ENCODE results near the gene FAM13A. TPM values are rescaled to one million over a fixed set of nuclear protein-coding genes. Genes with fewer than 3 reads are reported as not detected.

Gene FAM13A
- total RNA-seq, 2 donors from 2014 or later = 10.1 to 24.9 TPM

GRCh38 chr4:88751258-88752075 lies 305.5 kb downstream of the FAM13A start:
- intact Hi-C loops (cut with DNase I) = no loop called here
- ATAC-seq = no peak
- DNase-seq = no peak

DNA sequence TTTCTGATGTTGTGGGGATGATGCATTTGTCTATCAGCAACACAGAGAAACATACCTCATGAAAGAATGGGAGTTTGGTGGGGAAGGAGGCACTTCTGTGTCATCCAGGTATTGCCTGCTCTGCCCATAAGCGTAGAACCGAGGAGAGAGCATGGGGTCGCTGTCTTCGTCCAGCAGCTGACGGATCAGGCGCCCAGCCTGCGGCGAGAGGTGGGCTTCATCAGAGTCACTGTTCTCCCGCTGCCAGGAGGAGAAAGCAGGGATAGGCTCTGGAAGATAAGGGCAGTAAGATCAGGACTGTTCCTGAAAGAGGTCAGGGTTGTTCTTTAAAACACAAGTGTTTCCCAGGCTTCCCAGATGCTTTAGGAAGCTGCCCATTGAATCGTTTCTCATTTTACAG lies 306.6 kb downstream of the FAM13A start:
- intact Hi-C loops (cut with DNase I) = no loop called here
- ATAC-seq = no peak
- no peak for DNase-seq

- ATAC-seq (no peak), DNase-seq (no peak)
- intact Hi-C loops (cut with DNase I) = no loop called here
Measured at GRCh38 chr4:88747351-88747750, 309.6 kb downstream of the FAM13A start.

DNA sequence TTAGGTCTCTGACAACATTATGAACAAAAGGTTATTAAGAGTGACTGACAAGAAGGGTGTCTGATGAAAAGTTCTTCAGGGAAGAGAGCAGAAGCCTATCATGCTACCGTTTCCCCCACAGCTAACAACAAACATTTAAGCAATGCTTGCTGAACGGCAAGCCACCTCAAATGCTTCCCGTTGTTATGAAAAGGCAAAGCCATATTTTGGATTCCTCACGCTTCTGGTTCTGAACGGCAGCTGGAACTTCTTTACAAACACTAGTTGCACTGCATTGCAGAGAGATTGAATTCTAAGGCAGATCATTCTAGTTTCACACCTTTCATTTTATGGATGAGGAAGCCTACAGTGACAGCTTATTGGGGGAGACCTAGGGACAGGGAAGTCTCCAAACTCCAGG lies 310.8 kb downstream of the FAM13A start:
- DNase-seq (no peak), ATAC-seq (peak in 1 of 2 donors; percentile 27)
- intact Hi-C loops (cut with DNase I) = no loop called here

DNA sequence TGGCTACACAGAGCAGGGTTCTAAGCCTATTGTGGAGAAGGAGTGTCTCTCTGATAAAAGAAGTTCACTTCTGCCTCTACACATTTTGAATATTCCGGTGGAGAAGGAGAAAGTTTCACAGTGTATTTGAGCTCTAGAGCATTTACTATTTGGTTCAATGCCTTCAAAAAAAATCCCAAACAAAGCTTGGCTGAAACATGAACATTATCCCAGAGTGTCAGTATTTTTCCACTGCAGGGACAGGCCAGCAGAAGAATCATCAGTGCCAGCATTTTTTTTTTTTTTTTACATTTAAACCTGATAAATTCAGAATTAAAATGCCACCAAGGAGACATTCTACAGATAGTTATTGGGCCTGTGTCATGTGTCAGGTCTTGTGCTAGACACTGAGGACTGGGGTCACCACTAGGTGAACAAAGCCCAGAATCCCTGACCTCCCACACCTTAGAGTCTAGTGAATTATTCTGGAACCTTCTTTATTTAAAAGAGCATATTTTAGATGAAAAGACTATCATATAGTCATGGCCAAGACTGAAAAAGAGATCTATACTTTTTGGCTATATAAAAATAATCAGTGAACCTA lies 311.3 kb downstream of the FAM13A start:
- ATAC-seq = peak; percentile 15 to 56
- intact Hi-C loops (cut with DNase I) = no loop called here
- no peak for DNase-seq

DNA sequence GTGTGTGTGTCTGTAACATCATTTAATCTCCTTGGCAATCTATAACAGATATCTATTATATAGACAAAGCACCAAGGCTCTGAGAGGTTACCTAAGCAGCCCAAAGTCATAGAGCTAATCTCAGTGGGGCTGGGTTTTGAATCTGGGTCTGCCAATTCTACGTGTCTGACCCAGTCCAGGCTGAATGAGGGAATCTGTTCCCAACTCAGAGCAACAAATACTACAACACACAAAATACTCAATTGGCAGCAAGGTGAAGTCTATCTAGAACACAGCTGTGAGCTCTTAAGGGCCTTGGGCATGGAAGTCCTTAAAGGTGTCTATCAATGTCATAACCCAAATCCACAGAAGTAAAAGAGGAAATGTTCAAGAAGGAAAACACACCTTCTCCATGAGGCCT lies 311.8 kb downstream of the FAM13A start:
- DNase-seq = no peak
- intact Hi-C loops (cut with DNase I) = no loop called here
- ATAC-seq = peak; percentile 11 to 24

GRCh38 chr4:88744609-88745008 lies 312.4 kb downstream of the FAM13A start:
- ATAC-seq (no peak), DNase-seq (no peak)
- intact Hi-C loops (cut with DNase I) = no loop called here

- DNase-seq (no peak), ATAC-seq (peak in 1 of 2 donors; percentile 35)
- intact Hi-C loops (cut with DNase I) = no loop called here
Measured at GRCh38 chr4:88743696-88744095, 313.3 kb downstream of the FAM13A start.

DNA sequence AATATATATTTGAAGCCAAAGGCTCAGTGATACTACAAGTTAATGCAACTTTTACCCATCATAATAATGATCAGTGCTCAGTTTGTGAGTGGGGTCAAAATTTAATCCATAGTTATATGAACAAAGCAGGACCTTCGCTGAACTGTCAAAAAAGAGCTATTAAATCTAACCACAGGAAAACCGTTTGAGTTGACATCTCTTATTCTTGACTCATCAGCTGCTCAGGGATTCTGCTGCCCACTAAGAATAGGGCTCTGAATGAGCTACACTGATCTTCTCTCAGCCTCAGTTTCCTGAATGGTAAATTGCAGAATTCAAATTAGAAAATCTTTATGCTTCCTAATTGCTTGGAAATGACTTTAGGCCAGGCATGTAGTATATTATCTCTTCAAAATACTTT lies 314.4 kb downstream of the FAM13A start:
- intact Hi-C loops (cut with DNase I) = no loop called here
- no peak for DNase-seq
- ATAC-seq = no peak

GRCh38 chr4:88738180-88738579 lies 318.8 kb downstream of the FAM13A start:
- DNase-seq (no peak), ATAC-seq (no peak)
- intact Hi-C loops (cut with DNase I) = no loop called here

DNA sequence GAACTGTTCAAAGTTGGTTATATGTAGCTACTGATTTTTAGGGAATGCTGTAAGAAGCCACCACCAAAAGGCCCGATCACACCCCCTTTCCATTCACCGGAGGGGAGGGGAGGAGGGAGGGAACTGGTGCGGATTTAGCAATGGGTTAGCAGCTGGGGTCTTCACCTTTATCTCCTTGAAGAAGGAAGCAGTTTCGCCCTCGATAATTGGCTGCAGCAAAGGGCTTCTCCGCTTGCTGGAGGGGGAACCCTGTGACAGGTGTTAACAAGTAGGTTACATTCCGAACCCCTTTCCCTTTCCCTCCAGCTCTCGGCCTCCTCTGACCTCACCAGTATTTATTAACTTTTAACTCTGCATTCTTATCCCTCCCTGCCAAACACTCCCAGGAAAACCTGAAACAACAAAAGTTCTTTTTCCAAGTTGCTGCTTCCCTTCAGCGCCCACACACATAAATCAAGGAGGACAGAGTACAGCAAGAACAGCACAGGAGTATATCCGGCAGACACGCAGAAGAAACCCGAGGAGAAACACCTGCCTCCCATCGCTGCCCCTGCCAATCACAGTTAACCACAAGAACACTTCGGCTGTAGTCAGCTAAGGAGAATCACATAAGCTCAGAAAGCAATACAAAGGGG lies 319.6 kb downstream of the FAM13A start:
- DNase-seq (no peak), ATAC-seq (peak; percentile 13 to 59)
- intact Hi-C loops (cut with DNase I) = no loop called here

DNA sequence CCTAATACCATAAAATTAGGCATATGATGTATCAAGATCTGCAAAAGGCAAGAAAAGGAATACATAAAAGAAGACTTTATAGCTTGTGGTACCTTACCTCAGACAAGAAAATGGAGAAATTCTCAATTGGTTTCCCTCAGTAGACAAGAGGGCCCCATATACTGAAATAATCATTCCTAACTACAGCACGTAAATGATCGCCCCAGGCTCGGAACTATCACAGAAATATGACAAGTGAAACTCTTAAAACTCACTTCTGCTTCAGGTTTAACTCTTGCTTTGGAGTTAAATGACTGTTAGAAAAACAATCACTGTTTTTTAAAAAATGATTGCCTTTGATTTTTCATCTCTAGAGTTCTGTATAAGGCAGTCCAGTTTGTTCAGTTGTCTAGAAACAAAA lies 320.7 kb downstream of the FAM13A start:
- intact Hi-C loops (cut with DNase I) = no loop called here
- DNase-seq (no peak), ATAC-seq (no peak)

DNA sequence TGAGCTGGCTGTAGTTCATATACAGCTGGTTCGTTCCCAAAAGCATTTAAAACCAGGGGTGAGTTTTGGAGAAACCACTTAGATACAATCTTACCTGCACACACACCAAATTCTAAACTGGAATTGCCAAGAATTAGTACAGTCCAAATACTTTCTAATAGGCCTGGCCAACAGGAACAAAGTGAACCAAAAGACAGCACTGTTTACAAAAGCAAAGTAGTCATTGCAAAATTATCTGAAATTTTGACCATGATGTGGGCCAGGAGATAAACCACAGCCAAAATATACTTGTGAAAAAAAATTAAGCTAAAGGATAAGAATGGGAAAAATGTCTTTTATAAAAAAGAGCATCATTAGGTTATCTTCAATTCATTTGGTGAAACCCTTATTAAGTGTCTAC lies 321.4 kb downstream of the FAM13A start:
- DNase-seq (no peak), ATAC-seq (peak; percentile 60 to 64)
- intact Hi-C loops (cut with DNase I) = no loop called here

DNA sequence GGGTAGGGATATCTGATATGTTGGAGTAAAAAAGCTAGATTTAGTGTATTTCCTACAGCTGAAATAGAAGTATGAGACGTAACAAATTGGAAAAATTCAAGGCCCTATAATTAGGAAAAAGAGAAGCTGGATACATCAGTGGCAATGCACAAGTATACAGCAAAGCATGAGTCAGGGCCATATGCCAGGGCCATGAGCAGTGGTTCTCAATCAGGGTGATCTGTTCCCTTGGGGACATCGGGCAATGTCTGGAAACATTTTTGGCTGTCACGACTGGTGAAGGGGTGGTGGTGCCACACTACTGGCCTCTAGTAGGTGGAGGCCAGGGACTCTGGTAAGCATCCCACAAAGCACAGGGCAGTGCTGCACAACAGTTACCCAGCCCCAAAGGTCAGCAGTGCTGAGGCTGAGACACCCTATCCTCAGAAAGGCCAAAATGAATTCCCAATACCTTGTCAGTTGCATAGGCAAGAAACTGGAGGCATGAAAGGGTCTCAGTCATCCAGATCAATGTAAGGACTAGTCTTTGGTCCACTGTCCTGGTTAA lies 322.5 kb downstream of the FAM13A start:
- intact Hi-C loops (cut with DNase I) = no loop called here
- DNase-seq = no peak
- ATAC-seq = peak in 1 of 2 donors; percentile 9

- intact Hi-C loops (cut with DNase I) = no loop called here
- ATAC-seq (no peak), DNase-seq (no peak)
Measured at GRCh38 chr4:88732714-88733368, 324.1 kb downstream of the FAM13A start.

- DNase-seq (no peak), ATAC-seq (no peak)
- intact Hi-C loops (cut with DNase I) = no loop called here
Measured at GRCh38 chr4:88731381-88731780, 325.6 kb downstream of the FAM13A start.

DNA sequence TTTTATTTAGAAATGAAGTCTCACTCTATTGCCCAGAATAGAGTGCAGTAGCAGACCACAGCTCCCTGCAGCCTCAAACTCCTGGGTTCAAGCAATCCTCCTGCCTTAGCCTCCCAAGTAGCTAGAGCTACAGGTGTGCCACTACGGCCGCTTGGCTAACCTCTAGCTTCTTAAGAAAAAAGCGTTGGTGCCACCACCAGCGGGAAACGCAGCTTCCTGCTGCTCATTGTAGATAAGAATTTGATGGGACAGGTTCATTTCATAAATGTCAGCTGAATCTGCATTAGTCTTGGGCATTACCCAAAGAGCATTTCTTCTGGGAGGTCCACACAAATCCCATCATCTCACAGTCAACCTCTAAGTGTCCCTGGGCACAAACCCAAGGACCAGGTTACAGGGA lies 326.2 kb downstream of the FAM13A start:
- ATAC-seq (no peak), DNase-seq (no peak)
- intact Hi-C loops (cut with DNase I) = no loop called here

- intact Hi-C loops (cut with DNase I) = no loop called here
Measured at GRCh38 chr4:88729146-88729760, 327.7 kb downstream of the FAM13A start.

DNA sequence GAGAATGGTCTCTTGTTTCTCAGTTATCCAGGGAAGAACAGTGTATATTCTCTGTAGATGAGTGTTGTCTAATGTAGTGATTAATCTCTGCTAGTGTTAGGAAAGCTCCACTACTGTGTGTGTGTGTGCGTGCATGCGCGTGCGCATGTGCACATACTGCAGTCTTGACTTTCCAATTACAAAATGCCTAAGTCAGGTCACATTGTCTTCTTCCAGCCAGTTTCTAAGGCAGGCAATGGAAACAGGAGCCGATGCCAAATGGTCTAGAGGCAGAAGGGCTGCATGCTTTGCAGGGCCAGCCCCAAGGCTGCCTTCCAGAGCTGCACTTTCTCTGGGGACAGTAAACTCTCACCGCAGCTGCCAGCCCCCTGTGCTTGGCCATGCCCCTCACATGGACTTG lies 328.8 kb downstream of the FAM13A start:
- ATAC-seq (peak; percentile 38 to 80), DNase-seq (peak; percentile 30)
- intact Hi-C loops (cut with DNase I) = no loop called here

More at GRCh38 chr4:88729146-88729760, 327.7 kb downstream of the FAM13A start:
- DNase-seq (peak; percentile 30), ATAC-seq (no peak)

Data from left cardiac atrium (tissue), 4 donors.